Stomach (tissue), 4 donors: ENCODE data around the gene MED15.

Source experiments
- POLR2A ChIP-seq, 4 donors: fragments of 450-650 bp; IDR thresholded peaks; one replicate each; pipeline ENCODE4 v1.6.1; 2016; ENCODE audit warnings: antibody characterized with exemption in 4 of 4, control low read depth in 2 of 4, mild to moderate bottlenecking in 1 of 4, moderate library complexity in 1 of 4
- TF ChIP-seq, protein P1 (sequence below), 7 experiments: fragments of 450-650 bp in 4 of 7; fragments of 200-600 bp in 3 of 7; sonication (generic) in 3 of 7; IDR thresholded peaks; one replicate each; pipeline ENCODE4 v1.5.1; 2016 to 2019; ENCODE audit warnings: antibody characterized with exemption in 7 of 7, control low read depth in 2 of 7, mild to moderate bottlenecking in 1 of 7

DNA sequence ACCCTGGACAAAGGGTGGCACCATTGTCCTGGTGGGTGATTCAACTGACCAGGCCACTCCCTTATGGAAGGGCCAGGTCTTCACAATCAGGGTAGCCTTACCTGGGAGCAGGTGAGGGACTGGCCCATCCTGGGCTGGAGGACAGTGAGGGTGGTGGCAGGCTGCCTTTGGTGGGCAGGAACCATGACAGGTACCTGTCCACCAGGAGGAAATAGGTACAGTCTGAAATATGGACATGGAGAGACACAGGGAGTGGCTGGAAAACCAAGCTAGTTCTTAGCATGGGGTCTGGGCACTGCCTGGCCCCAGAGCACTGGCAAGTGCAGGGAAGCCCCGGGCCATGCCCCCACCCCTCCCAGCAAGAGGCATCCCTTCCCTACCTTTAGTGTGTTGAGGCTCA, 113.8 kb downstream of the MED15 start:
- TF ChIP-seq, protein P1, sequence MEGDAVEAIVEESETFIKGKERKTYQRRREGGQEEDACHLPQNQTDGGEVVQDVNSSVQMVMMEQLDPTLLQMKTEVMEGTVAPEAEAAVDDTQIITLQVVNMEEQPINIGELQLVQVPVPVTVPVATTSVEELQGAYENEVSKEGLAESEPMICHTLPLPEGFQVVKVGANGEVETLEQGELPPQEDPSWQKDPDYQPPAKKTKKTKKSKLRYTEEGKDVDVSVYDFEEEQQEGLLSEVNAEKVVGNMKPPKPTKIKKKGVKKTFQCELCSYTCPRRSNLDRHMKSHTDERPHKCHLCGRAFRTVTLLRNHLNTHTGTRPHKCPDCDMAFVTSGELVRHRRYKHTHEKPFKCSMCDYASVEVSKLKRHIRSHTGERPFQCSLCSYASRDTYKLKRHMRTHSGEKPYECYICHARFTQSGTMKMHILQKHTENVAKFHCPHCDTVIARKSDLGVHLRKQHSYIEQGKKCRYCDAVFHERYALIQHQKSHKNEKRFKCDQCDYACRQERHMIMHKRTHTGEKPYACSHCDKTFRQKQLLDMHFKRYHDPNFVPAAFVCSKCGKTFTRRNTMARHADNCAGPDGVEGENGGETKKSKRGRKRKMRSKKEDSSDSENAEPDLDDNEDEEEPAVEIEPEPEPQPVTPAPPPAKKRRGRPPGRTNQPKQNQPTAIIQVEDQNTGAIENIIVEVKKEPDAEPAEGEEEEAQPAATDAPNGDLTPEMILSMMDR (IDR thresholded peaks at IDR 0.05): no peak
- no peak for TF ChIP-seq POLR2A (IDR thresholded peaks at IDR 0.05)
